Calu3 (cell line): Measurements from ENCODE around the gene ATXN2L. TPM values are rescaled to one million over a fixed set of nuclear protein-coding genes. Genes with fewer than 3 reads are reported as not detected.

Experiments
- BruUV-seq: library from RNA; stranded (reverse); fragments of 400-500 nt; replicated peaks from 2 replicates; lab custom pipeline; 2021; lab: Mats Ljungman, UMichigan
- CTCF ChIA-PET: fragments of 300-600 bp; sonication (Branson Sonifier 250); formaldehyde crosslinking; loops from one replicate; lab custom pipeline; 2022; ENCODE audit warnings: antibody characterized with exemption; lab: Charles Lee
- DNase-seq: peaks from one replicate; pipeline ENCODE4 v3.0.0; 2022
- H3K27ac Mint-ChIP-seq: one replicate; pipeline ENCODE4 v1.8.0; 2022; ENCODE audit warnings: mixed read lengths; ENCODE audit not compliant: unreplicated experiment
- H3K27me3 Mint-ChIP-seq: one replicate; pipeline ENCODE4 v1.8.0; 2022; ENCODE audit warnings: mixed read lengths; ENCODE audit not compliant: unreplicated experiment
- H3K36me3 Mint-ChIP-seq: one replicate; pipeline ENCODE4 v1.8.0; 2022; ENCODE audit warnings: mild to moderate bottlenecking, moderate library complexity, mixed read lengths; ENCODE audit not compliant: insufficient read depth, unreplicated experiment
- H3K4me1 Mint-ChIP-seq: one replicate; pipeline ENCODE4 v1.8.0; 2022; ENCODE audit warnings: mild to moderate bottlenecking, low read depth, mixed read lengths; ENCODE audit not compliant: unreplicated experiment
- H3K4me3 Mint-ChIP-seq: one replicate; pipeline ENCODE4 v1.8.0; 2022; ENCODE audit warnings: mild to moderate bottlenecking, low read depth, moderate library complexity, mixed read lengths; ENCODE audit not compliant: unreplicated experiment
- H3K9me3 Mint-ChIP-seq: one replicate; pipeline ENCODE4 v1.8.0; 2022; ENCODE audit warnings: low read depth, mixed read lengths; ENCODE audit not compliant: unreplicated experiment
- CTCF ChIP-seq: fragments of 200-600 bp; IDR thresholded peaks from one replicate; pipeline ENCODE4 v1.8.0; 2022; ENCODE audit warnings: antibody characterized with exemption; ENCODE audit not compliant: unreplicated experiment
- intact Hi-C: fragments of 100-400 bp; cut with micrococcal nuclease; formaldehyde crosslinking; loops from one replicate; pipeline ENCODE4 v1.10.0; 2022; ENCODE audit not compliant: unreplicated experiment
- total RNA-seq: library from RNA; stranded (reverse); gene quantifications from 2 replicates; pipeline ENCODE4 v1.2.3, GENCODE V29; 2022

Gene ATXN2L
- total RNA-seq, 1 experiment from 2014 or later, result 276 TPM

- no TSS peak for BruUV-seq
- Mint-ChIP-seq H3K9me3 (no peaks in the 10 kb centered on the region), H3K27me3 (no peaks in the 10 kb centered on the region), H3K4me3 (no peak overlapping the region), H3K4me1 (peaks cover 35% of the 10 kb centered on the region), H3K27ac (no peak overlapping the region), H3K36me3 (peaks cover 97% of the 10 kb centered on the region)
- CTCF ChIA-PET, result no interaction called here
- DNase-seq, result no peak
- no peak for TF ChIP-seq CTCF
- intact Hi-C loops, result no loop called here
Measured at GRCh38 chr16:28830531-28830930, 7.7 kb downstream of the ATXN2L start.

- Mint-ChIP-seq H3K27me3 (no peaks in the 10 kb centered on the region), H3K36me3 (peaks cover 97% of the 10 kb centered on the region), H3K27ac (peak overlapping the region; percentile 21), H3K9me3 (no peaks in the 10 kb centered on the region), H3K4me1 (peaks cover 20% of the 10 kb centered on the region), H3K4me3 (peak overlapping the region; percentile 10)
- intact Hi-C loops, result no loop called here
- no TSS peak for BruUV-seq
- no peak for TF ChIP-seq CTCF
- no peak for DNase-seq
- CTCF ChIA-PET, result no interaction called here
Measured at GRCh38 chr16:28834349-28834748, 11.6 kb downstream of the ATXN2L start.

GRCh38 chr16:28834873-28835863 is 12.4 kb downstream of the ATXN2L start:
- peaks cover 95% of the 10 kb centered on the region for H3K36me3 Mint-ChIP-seq
- CTCF ChIA-PET, result interaction anchor here (0.5 kb wide), 1 partner anchor 46 kb away, joined by 3 read pairs; no protein-coding TSS in a partner anchor

More at GRCh38 chr16:28834873-28835863, 12.4 kb downstream of the ATXN2L start:
- TF ChIP-seq CTCF, result no peak
- intact Hi-C loops, result no loop called here
- peaks cover 20% of the 10 kb centered on the region for H3K4me1 Mint-ChIP-seq
- H3K27ac Mint-ChIP-seq, result peak overlapping the region; percentile 21
- H3K27me3 Mint-ChIP-seq, result no peaks in the 10 kb centered on the region
- no peak for DNase-seq
- H3K9me3 Mint-ChIP-seq, result no peaks in the 10 kb centered on the region
- H3K4me3 Mint-ChIP-seq, result peak overlapping the region; percentile 10
- BruUV-seq, result no TSS peak
